ENCODE data around the gene PXN.

- TF ChIP-seq TAF1 (IDR thresholded peaks at IDR 0.05; ENCODE audit: borderline replicate concordance, low read depth, low read length) = no peak
- TF ChIP-seq REST (IDR thresholded peaks at IDR 0.05; ENCODE audit: low read depth, low read length) = no peak
- no peak for TF ChIP-seq ESRRA (IDR thresholded peaks at IDR 0.05; ENCODE audit: low read length)
- TF ChIP-seq CTCF (IDR thresholded peaks at IDR 0.05 in 2 of 3, conservative IDR thresholded peaks at IDR 0.05 in 1 of 3; ENCODE audit: control insufficient read depth in 2 of 3, extremely low read depth in 1 of 3, insufficient read depth in 1 of 3, low read depth in 3 of 3, low read length in 3 of 3) = no peak
- no peak for TF ChIP-seq POLR2A (IDR thresholded peaks at IDR 0.05; ENCODE audit: low read depth, low read length)
- no peak for TF ChIP-seq SIN3A (IDR thresholded peaks at IDR 0.05; ENCODE audit: low read depth, low read length)
- TF ChIP-seq RFX5 (IDR thresholded peaks at IDR 0.05; ENCODE audit: low read depth, low read length) = no peak
- no peak for TF ChIP-seq NFYA (IDR thresholded peaks at IDR 0.05; ENCODE audit: borderline replicate concordance, low read depth, low read length)
- no peak for TF ChIP-seq NRF1 (conservative IDR thresholded peaks at IDR 0.05; ENCODE audit: low read depth, low read length)
Measured at GRCh38 chr12:120180975-120181374, 84.6 kb downstream of the PXN start.
